Esophagus muscularis mucosa (tissue), 4 donors: ENCODE data around the gene DGLUCY.

Experiments used
- CTCF ChIP-seq, 3 experiments: fragments of 200-600 bp in 2 of 3; fragments of 450-650 bp in 1 of 3; sonication (generic) in 2 of 3; IDR thresholded peaks; one replicate each; pipeline ENCODE4 v1.5.1; 2017 to 2019; ENCODE audit warnings: antibody characterized with exemption in 3 of 3, mild to moderate bottlenecking in 2 of 3, moderate library complexity in 1 of 3
- EP300 ChIP-seq: sonication (generic); formaldehyde crosslinking; IDR thresholded peaks from one replicate; pipeline ENCODE4 v1.6.1; 2017; ENCODE audit warnings: antibody characterized with exemption
- POLR2A ChIP-seq: fragments of 450-650 bp; IDR thresholded peaks from one replicate; pipeline ENCODE4 v1.6.1; 2017; ENCODE audit warnings: antibody characterized with exemption, moderate library complexity, mild to moderate bottlenecking, low read depth

DNA sequence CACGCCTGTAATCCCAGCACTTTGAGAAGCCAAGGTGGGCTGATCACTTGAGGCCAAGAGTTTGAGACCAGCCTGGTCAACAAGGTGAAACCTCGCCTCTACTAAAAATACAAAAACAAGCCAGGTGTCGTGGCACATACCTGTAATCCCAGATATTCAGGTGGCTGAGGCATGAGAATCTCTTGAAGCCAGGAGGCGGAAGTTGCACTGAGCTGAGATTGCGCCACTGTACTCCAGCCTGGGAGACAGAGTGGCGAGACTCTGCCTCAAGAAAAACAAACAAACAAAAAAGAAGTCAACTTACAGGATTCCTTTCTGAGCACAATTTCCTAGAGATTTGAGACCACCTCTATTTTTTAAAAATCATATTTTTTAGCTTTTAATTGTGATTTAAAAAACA, 45.3 kb downstream of the DGLUCY start:
- TF ChIP-seq POLR2A (no peak), CTCF (IDR thresholded peaks at IDR 0.05) (no peak), EP300 (no peak)
